MM.1S (cell line): Measurements from ENCODE around the gene C1QTNF7.

ENCODE experiments used
- CTCF ChIP-seq: fragments of 300-600 bp; sonication (generic); IDR thresholded peaks from 2 replicates; pipeline ENCODE4 v1.5.1; 2016; ENCODE audit warnings: antibody characterized with exemption, low read length, mixed read lengths
- EZH2 ChIP-seq: fragments of 300-600 bp; sonication (generic); optimal IDR thresholded peaks from 2 replicates; pipeline ENCODE3; 2017; ENCODE audit warnings: low read depth, mild to moderate bottlenecking, antibody characterized with exemption, low read length, mixed read lengths
- EZH2phosphoT487 ChIP-seq: fragments of 300-600 bp; sonication (generic); IDR thresholded peaks from 2 replicates; pipeline ENCODE4 v1.6.1; 2018; ENCODE audit warnings: antibody characterized with exemption, low read length

- TF ChIP-seq CTCF (no peak), EZH2 (no peak), EZH2phosphoT487 (no peak)
Observed at GRCh38 chr4:15390494-15390893, 37.3 kb upstream of the C1QTNF7 start.
